Chondrocyte (in vitro differentiated cells): Measurements from ENCODE around the gene UMODL1. TPM values are rescaled to one million over a fixed set of nuclear protein-coding genes. Genes with fewer than 3 reads are reported as not detected.

Source experiments
- DNase-seq: peaks from one replicate; pipeline ENCODE4 v3.0.0; 2021; ENCODE audit warnings: mixed read lengths, low spot score
- H3K27ac Mint-ChIP-seq: one replicate; pipeline ENCODE4 v1.8.0; 2021; ENCODE audit warnings: mild to moderate bottlenecking, moderate library complexity, mixed read lengths; ENCODE audit not compliant: unreplicated experiment
- H3K27me3 Mint-ChIP-seq: 2 replicates; pipeline ENCODE4 v1.8.0; 2021; ENCODE audit warnings: low read depth, mixed read lengths
- H3K36me3 Mint-ChIP-seq: 2 replicates; pipeline ENCODE4 v1.8.0; 2021; ENCODE audit warnings: low read depth, mixed read lengths
- H3K4me1 Mint-ChIP-seq: 2 replicates; pipeline ENCODE4 v1.8.0; 2021; ENCODE audit warnings: low read depth, mild to moderate bottlenecking, mixed read lengths
- H3K4me3 Mint-ChIP-seq: one replicate; pipeline ENCODE4 v1.8.0; 2021; ENCODE audit warnings: mild to moderate bottlenecking, moderate library complexity, mixed read lengths; ENCODE audit not compliant: unreplicated experiment
- H3K9me3 Mint-ChIP-seq: 2 replicates; pipeline ENCODE4 v1.8.0; 2021; ENCODE audit warnings: low read depth, mixed read lengths
- CTCF ChIP-seq: fragments of 200-600 bp; sonication (generic); IDR thresholded peaks from 2 replicates; pipeline ENCODE4 v1.5.0; 2021; ENCODE audit warnings: antibody characterized with exemption, mild to moderate bottlenecking, moderate library complexity
- total RNA-seq: library from RNA; stranded (reverse); gene quantifications from 3 replicates; pipeline ENCODE4 v1.2.1, GENCODE V29; 2021

The UMODL1 gene
- total RNA-seq, 1 donor from 2014 or later, result not detected

GRCh38 chr21:42109873-42110525, 38.9 kb downstream of the UMODL1 start:
- Mint-ChIP-seq H3K4me3 (no peak overlapping the region), H3K27ac (no peak overlapping the region), H3K4me1 (peaks cover 12% of the 10 kb centered on the region), H3K9me3 (no peaks in the 10 kb centered on the region), H3K36me3 (no peaks in the 10 kb centered on the region), H3K27me3 (no peaks in the 10 kb centered on the region)
- peak; percentile 44 for DNase-seq
- TF ChIP-seq CTCF, result no peak

GRCh38 chr21:42110691-42111469, 39.8 kb downstream of the UMODL1 start:
- Mint-ChIP-seq H3K9me3 (no peaks in the 10 kb centered on the region), H3K4me3 (no peak overlapping the region), H3K27me3 (no peaks in the 10 kb centered on the region), H3K4me1 (peaks cover 12% of the 10 kb centered on the region), H3K27ac (no peak overlapping the region), H3K36me3 (no peaks in the 10 kb centered on the region)
- TF ChIP-seq CTCF, result no peak
- peak; percentile 77 for DNase-seq

- H3K4me3 Mint-ChIP-seq, result no peak overlapping the region
- DNase-seq, result peak; percentile 57
- H3K27ac Mint-ChIP-seq, result no peak overlapping the region
- no peak for TF ChIP-seq CTCF
- no peaks in the 10 kb centered on the region for H3K27me3 Mint-ChIP-seq
- H3K36me3 Mint-ChIP-seq, result no peaks in the 10 kb centered on the region
- peaks cover 14% of the 10 kb centered on the region for H3K4me1 Mint-ChIP-seq
- no peaks in the 10 kb centered on the region for H3K9me3 Mint-ChIP-seq
Measured at GRCh38 chr21:42111470-42111743, 40.3 kb downstream of the UMODL1 start.

GRCh38 chr21:42111811-42112210, 40.7 kb downstream of the UMODL1 start:
- Mint-ChIP-seq H3K9me3 (no peaks in the 10 kb centered on the region), H3K4me1 (peaks cover 17% of the 10 kb centered on the region), H3K27ac (no peak overlapping the region), H3K27me3 (no peaks in the 10 kb centered on the region), H3K4me3 (no peak overlapping the region), H3K36me3 (no peaks in the 10 kb centered on the region)
- TF ChIP-seq CTCF, result no peak
- DNase-seq, result peak; percentile 87

- no peak overlapping the region for H3K27ac Mint-ChIP-seq
- no peaks in the 10 kb centered on the region for H3K36me3 Mint-ChIP-seq
- no peak for TF ChIP-seq CTCF
- H3K4me3 Mint-ChIP-seq, result no peak overlapping the region
- no peak for DNase-seq
- H3K27me3 Mint-ChIP-seq, result no peaks in the 10 kb centered on the region
- peaks cover 21% of the 10 kb centered on the region for H3K4me1 Mint-ChIP-seq
- H3K9me3 Mint-ChIP-seq, result no peaks in the 10 kb centered on the region
Measured at GRCh38 chr21:42112238-42112637, 41.1 kb downstream of the UMODL1 start.
